SU-DHL-6 (cell line): ENCODE results near the gene C14orf93.

ENCODE experiments used
- CTCF ChIP-seq: fragments of 200-600 bp; sonication (generic); IDR thresholded peaks from one replicate; pipeline ENCODE4 v1.5.1; 2017; ENCODE audit warnings: antibody characterized with exemption, mild to moderate bottlenecking, low read length, moderate library complexity; ENCODE audit not compliant: insufficient read depth, poor library complexity, severe bottlenecking
- EZH2phosphoT487 ChIP-seq: fragments of 200-600 bp; sonication (generic), shearing (Covaris generic); conservative IDR thresholded peaks from 2 replicates; pipeline ENCODE4 v1.6.1; 2018; ENCODE audit warnings: mild to moderate bottlenecking, antibody characterized with exemption, low read length, moderate library complexity, mixed read lengths

- no peak for TF ChIP-seq CTCF
- TF ChIP-seq EZH2phosphoT487, result no peak
Observed at GRCh38 chr14:23008831-23009230, 1.1 kb downstream of the C14orf93 start.
